Right lobe of liver (tissue), 4 donors: ENCODE measurements around the gene SLC10A1.

Experiments
- CTCF ChIP-seq, 4 donors: fragments of 200-600 bp in 3 of 4; fragments of 450-650 bp in 1 of 4; IDR thresholded peaks; one replicate each; pipeline versions ENCODE4 v1.5.1 to v1.8.0; 2016 to 2022; ENCODE audit warnings: antibody characterized with exemption in 4 of 4, mild to moderate bottlenecking in 2 of 4
- POLR2A ChIP-seq: fragments of 450-650 bp; IDR thresholded peaks from one replicate; pipeline ENCODE4 v1.6.1; 2017; ENCODE audit warnings: antibody characterized with exemption, mild to moderate bottlenecking
- donor health status: DM: no; HTN: no; CAD: no.
- donor health status: DM: no; HTN: no; CAD: no.
- donor health status: DM: no; HTN: yes; CAD: no.

- TF ChIP-seq CTCF (IDR thresholded peaks at IDR 0.05) (no peak), POLR2A (no peak)
Measured at GRCh38 chr14:69784942-69785341, 12.1 kb downstream of the SLC10A1 start.
